Hippocampal formation (tissue), 2 donors: Measurements from ENCODE around the gene BCL7C.
"Not testable (repeated sequence)": the region's sequence is repeated elsewhere in the genome, so short reads cannot be mapped to it uniquely, and the experiment has no call there.

Experiments
- DNase-seq, 2 donors: peaks; one replicate each; lab custom pipeline; 2025; lab: John Stamatoyannopoulos, UW

The BCL7C gene

GRCh38 chr16:30866031-30866430, 27.8 kb downstream of the BCL7C start:
- no peak for DNase-seq

- not testable (repeated sequence) for DNase-seq
Observed at GRCh38 chr16:30863178-30863577, 30.7 kb downstream of the BCL7C start.

DNA sequence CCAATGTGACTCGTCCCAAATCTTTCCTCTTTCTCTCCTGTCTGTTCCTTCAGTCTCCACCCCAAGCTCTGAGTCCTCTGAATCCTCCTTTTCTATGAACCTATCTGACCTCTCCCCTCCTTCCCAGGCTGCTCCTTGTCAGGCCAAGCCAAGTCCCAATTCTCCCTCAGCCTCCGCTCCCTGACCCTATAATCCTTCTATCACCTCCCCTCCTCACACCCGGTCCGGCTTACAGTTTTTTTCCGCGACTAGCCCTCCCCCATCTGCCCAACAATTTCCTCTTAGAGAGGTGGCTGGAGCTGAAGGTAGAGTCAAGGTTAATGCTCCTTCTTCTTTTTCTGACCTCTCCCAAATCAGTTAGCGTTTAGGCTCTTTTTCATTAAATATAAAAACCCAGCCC, 33.1 kb downstream of the BCL7C start:
- not testable (repeated sequence) for DNase-seq

DNA sequence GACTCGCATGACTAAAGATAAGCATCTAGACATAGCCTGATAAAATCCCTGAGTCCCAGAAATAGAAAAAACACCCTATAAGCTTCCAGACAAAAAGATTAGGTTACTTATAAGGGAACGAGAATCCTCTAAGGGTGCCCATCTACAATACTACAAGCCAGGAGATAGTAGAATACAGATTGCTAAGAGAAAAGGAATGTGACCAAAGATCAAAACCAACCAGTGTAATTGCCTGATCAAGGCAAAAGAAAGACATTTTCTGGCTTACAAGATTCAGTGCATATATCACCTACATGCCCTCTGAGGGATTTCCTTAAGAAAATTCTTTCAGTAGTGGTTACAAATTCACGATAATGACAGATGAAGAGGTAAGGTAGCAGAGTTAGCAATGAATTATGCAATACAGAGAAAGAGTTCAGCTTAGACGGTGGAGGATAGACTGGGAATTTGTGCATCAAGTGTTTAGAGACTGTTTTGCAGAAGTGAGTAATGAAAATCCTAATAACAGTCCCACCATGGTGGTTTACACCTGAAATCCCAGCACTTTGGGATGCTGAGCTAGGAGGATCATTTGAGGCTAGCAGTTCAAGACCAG, 35.0 kb downstream of the BCL7C start:
- DNase-seq, result no peak

GRCh38 chr16:30858111-30858495, 35.8 kb downstream of the BCL7C start:
- DNase-seq, result no peak

DNA sequence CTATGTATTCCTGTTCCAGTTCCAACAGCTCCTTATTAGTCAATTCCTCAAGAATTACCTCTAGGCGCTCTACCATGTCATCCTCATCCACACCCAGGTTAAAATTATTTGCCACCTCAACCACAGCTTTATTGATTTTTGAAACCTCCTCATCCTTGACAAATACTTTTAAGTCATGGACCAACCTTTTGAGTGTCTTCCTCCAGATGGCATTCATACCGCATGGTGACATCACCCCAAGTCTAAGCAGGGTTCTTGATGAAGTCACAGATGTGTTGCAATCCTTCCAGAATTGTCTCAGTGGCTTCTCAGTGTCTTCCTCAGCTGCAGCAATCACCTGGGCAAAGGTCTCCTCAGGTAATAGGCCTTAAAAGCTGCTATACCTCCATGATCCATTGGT, 40.1 kb downstream of the BCL7C start:
- DNase-seq, result no peak

- DNase-seq, result no peak
Observed at GRCh38 chr16:30850246-30850645, 43.6 kb downstream of the BCL7C start.

DNA sequence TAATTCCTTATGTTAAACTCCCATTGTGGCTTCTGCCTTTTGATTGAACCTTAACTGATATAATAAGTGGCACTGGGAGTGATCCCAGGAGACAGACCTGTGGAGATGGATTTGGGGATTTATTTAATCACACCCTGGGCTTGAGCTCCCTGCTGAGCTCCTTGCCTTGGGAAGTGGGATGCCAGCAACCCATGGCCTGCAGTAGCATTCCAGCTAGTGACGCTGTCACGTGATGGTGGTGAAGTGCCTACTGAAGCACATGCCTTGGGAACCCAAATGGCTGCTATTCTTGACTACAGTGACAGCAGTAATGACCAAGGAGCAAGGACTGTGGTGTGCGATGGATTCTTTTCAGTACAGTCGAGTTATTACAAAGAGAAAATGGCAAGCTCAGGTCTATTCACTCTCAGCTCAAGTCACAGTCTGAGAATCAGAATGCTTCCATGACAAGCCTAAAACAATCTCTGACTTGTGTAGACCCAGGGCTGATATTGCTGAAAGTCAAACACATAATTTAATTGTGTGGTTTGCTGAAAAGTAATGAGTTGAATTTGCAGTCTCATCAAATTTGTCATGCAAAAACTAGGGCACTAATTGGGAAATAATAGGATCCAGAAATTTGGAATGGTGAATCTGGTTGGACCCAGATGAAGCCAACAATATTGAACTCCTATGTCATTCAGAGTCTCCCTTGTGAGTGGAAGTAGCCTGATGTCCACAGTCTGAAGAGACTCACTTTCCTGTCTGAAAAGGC, 47.1 kb downstream of the BCL7C start:
- no peak for DNase-seq

- peak; percentile 53 to 72 for DNase-seq
Observed at GRCh38 chr16:30844671-30845449, 49.0 kb downstream of the BCL7C start.

GRCh38 chr16:30844346-30844670, 49.6 kb downstream of the BCL7C start:
- no peak for DNase-seq

- no peak for DNase-seq
Observed at GRCh38 chr16:30843501-30843900, 50.4 kb downstream of the BCL7C start.

GRCh38 chr16:30842971-30843370, 50.9 kb downstream of the BCL7C start:
- no peak for DNase-seq

DNA sequence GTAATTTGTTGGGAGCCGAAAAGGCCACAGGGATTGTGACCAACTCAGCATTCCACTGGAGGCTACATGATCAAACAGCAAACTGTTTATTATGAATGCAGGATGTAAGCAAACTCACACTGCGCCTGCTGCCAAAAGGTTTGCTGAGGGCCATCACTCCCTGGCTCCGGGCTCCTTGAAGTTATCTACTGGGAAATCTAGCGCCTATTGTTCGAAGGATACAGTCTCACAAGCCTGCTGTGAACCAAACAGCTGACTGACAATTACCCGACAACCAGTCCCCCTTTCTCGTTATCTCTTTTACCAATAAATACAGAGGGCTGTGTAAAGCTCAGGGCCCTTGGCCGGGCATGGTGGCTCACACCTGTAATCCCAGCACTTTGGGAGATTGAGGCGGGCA, 52.5 kb downstream of the BCL7C start:
- DNase-seq, result no peak

- DNase-seq, result no peak
Observed at GRCh38 chr16:30840611-30841010, 53.3 kb downstream of the BCL7C start.

- no peak for DNase-seq
Observed at GRCh38 chr16:30839523-30840227, 54.2 kb downstream of the BCL7C start.

GRCh38 chr16:30838876-30839471, 54.9 kb downstream of the BCL7C start:
- no peak for DNase-seq

DNA sequence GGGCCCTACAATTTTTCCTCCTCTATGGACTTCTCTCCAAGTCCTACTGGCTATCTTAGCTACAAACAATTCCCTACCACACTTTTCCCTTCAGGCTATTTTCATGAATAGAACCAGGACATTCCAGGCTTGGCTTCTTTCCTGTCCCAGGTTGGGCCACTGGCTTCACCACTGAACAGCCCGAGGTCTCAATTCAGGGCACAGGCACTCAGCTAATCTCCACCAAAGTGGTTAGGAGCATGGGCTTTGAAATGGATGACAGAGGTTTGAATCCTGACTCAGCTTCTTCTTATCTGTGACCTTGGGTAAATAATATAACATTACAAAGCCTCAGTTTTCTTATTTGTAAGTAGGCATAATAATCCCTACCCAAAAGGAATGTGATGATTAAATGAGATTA, 56.0 kb downstream of the BCL7C start:
- DNase-seq, result no peak
